OCI-LY7 (cell line): ENCODE results near the gene UBXN2A.

ENCODE experiments used
- EZH2phosphoT487 ChIP-seq: fragments of 200-600 bp; sonication (generic); IDR thresholded peaks from 2 replicates; pipeline ENCODE4 v1.6.1; 2018; ENCODE audit warnings: low read depth, borderline replicate concordance, mild to moderate bottlenecking, mixed run types, antibody characterized with exemption, low read length, moderate library complexity, mixed read lengths
- TF ChIP-seq, protein P1 (sequence below): fragments of 200-600 bp; sonication (generic); conservative IDR thresholded peaks from 2 replicates; pipeline ENCODE4 v1.5.1; 2014; ENCODE audit warnings: mild to moderate bottlenecking, antibody characterized with exemption, low read length, moderate library complexity, mixed read lengths

DNA sequence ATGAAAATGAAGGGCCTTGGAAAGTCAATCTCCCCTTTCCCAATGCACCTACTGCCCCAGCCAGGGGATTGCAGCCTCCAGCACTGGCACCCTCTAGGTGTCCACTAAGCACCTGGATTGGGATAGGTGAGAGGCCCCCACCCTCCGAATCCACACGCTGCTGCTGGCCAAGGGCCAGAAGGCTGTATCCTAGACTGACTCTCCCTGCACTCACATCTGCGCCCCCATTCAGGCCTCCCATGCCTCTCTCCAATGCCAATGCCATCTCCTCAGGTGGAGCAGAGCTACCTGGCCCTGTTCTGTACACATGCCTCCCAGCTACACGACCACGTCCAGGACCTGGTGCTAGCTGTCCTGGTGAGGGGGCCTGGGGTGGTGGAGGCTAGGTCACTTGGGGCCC lies 79.5 kb downstream of the UBXN2A start:
- TF ChIP-seq, protein P1, sequence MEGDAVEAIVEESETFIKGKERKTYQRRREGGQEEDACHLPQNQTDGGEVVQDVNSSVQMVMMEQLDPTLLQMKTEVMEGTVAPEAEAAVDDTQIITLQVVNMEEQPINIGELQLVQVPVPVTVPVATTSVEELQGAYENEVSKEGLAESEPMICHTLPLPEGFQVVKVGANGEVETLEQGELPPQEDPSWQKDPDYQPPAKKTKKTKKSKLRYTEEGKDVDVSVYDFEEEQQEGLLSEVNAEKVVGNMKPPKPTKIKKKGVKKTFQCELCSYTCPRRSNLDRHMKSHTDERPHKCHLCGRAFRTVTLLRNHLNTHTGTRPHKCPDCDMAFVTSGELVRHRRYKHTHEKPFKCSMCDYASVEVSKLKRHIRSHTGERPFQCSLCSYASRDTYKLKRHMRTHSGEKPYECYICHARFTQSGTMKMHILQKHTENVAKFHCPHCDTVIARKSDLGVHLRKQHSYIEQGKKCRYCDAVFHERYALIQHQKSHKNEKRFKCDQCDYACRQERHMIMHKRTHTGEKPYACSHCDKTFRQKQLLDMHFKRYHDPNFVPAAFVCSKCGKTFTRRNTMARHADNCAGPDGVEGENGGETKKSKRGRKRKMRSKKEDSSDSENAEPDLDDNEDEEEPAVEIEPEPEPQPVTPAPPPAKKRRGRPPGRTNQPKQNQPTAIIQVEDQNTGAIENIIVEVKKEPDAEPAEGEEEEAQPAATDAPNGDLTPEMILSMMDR, result no peak
- no peak for TF ChIP-seq EZH2phosphoT487
